ENCODE data around the gene DIS3L2.

DNA sequence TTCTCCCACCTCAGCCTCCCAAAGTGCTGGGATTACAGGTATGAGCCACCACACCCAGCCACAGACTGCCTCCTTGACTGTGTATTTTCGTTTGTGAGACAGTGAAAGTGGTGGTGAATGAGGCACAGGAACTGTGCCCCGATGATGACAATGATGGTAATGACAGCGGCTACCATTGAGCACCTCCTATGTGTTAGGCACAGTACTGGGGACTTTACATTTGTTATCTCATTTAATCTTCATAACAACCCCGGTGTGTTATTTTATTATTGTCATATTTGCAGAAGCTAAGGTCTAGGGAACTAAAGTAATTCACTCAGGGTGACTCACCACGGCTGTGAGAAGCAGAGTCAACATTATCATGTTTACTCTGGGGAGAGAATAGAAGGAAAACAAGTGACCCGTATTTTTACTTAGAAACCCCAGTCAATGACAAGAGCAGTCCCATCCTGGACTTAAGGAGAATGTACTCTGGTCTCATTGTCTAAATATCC is 339.4 kb downstream of the DIS3L2 start:
- TF ChIP-seq, protein P1, sequence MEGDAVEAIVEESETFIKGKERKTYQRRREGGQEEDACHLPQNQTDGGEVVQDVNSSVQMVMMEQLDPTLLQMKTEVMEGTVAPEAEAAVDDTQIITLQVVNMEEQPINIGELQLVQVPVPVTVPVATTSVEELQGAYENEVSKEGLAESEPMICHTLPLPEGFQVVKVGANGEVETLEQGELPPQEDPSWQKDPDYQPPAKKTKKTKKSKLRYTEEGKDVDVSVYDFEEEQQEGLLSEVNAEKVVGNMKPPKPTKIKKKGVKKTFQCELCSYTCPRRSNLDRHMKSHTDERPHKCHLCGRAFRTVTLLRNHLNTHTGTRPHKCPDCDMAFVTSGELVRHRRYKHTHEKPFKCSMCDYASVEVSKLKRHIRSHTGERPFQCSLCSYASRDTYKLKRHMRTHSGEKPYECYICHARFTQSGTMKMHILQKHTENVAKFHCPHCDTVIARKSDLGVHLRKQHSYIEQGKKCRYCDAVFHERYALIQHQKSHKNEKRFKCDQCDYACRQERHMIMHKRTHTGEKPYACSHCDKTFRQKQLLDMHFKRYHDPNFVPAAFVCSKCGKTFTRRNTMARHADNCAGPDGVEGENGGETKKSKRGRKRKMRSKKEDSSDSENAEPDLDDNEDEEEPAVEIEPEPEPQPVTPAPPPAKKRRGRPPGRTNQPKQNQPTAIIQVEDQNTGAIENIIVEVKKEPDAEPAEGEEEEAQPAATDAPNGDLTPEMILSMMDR (IDR thresholded peaks at IDR 0.05), result no peak
- TF ChIP-seq POLR2A (IDR thresholded peaks at IDR 0.05), result no peak
